Neuronal stem cell (in vitro differentiated cells): Measurements from ENCODE around the gene PLCD4.

Experiments
- DNase-seq: peaks from one replicate; pipeline ENCODE4 v3.0.0-alpha.2; 2013; ENCODE audit warnings: low spot score
- H2AFZ ChIP-seq: one replicate; pipeline ENCODE4 v1.6.1; 2013; ENCODE audit warnings: mild to moderate bottlenecking, low read length, inconsistent platforms
- H2AK5ac ChIP-seq: 2 replicates; pipeline ENCODE4 v1.6.1; 2013; ENCODE audit warnings: low read depth, mild to moderate bottlenecking, inconsistent platforms, low read length, moderate library complexity, mixed read lengths
- H2BK120ac ChIP-seq: 2 replicates; pipeline ENCODE4 v1.6.1; 2013; ENCODE audit warnings: low read depth, mild to moderate bottlenecking, inconsistent platforms, low read length, moderate library complexity, mixed read lengths
- H2BK12ac ChIP-seq: one replicate; pipeline ENCODE4 v1.6.1; 2013; ENCODE audit warnings: low read length, inconsistent platforms
- H2BK15ac ChIP-seq: 2 replicates; pipeline ENCODE4 v1.6.1; 2013; ENCODE audit warnings: mild to moderate bottlenecking, low read length, inconsistent platforms, mixed read lengths
- H2BK5ac ChIP-seq: one replicate; pipeline ENCODE4 v1.6.1; 2013; ENCODE audit warnings: inconsistent platforms, mild to moderate bottlenecking, low read length, moderate library complexity
- H3K14ac ChIP-seq: one replicate; pipeline ENCODE4 v1.6.1; 2013; ENCODE audit warnings: low read length, inconsistent platforms
- H3K18ac ChIP-seq: 2 replicates; pipeline ENCODE4 v1.6.1; 2013; ENCODE audit warnings: low read length, inconsistent platforms
- H3K23ac ChIP-seq: 2 replicates; pipeline ENCODE4 v1.6.1; 2013; ENCODE audit warnings: low read depth, mild to moderate bottlenecking, mixed read lengths, low read length, inconsistent platforms; ENCODE audit not compliant: poor library complexity
- H3K27ac ChIP-seq: replicated peaks from 3 replicates; pipeline ENCODE4 v1.5.1; 2013; ENCODE audit warnings: low read length, inconsistent platforms
- H3K27me3 ChIP-seq, 3 experiments: 2 replicates each; pipeline ENCODE4 v1.6.1; 2013; ENCODE audit warnings: low read length in 3 of 3, mild to moderate bottlenecking in 2 of 3, inconsistent platforms in 1 of 3, low read depth in 1 of 3, mixed read lengths in 1 of 3, moderate library complexity in 1 of 3; ENCODE audit not compliant: control insufficient read depth in 3 of 3, insufficient read depth in 3 of 3
- H3K36me3 ChIP-seq, 2 donors: replicated peaks in 1 of 2; 2 replicates each; pipeline ENCODE4 v1.6.1; 2013; ENCODE audit warnings: low read length in 2 of 2; ENCODE audit not compliant: control insufficient read depth in 2 of 2, insufficient read depth in 2 of 2
- H3K4ac ChIP-seq: 2 replicates; pipeline ENCODE4 v1.6.1; 2013; ENCODE audit warnings: inconsistent platforms, mild to moderate bottlenecking, low read length, moderate library complexity
- H3K4me1 ChIP-seq, 2 donors: 1 replicate in 1 of 2; 2 replicates in 1 of 2; pipeline ENCODE4 v1.6.1; 2013; ENCODE audit warnings: low read length in 2 of 2, low read depth in 1 of 2; ENCODE audit not compliant: control insufficient read depth in 2 of 2, insufficient read depth in 1 of 2
- H3K4me2 ChIP-seq: one replicate; pipeline ENCODE4 v1.6.1; 2013; ENCODE audit warnings: mild to moderate bottlenecking, low read length, inconsistent platforms; ENCODE audit not compliant: insufficient read depth, poor library complexity, severe bottlenecking
- H3K4me3 ChIP-seq, 2 donors: 2 replicates each; pipeline ENCODE4 v1.5.1; 2013; ENCODE audit warnings: low read length in 2 of 2, mild to moderate bottlenecking in 2 of 2, inconsistent platforms in 1 of 2, moderate library complexity in 1 of 2
- H3K79me1 ChIP-seq: one replicate; pipeline ENCODE4 v1.6.1; 2013; ENCODE audit warnings: low read depth, mild to moderate bottlenecking, inconsistent platforms, low read length, moderate library complexity
- H3K9ac ChIP-seq: one replicate; pipeline ENCODE4 v1.6.1; 2013; ENCODE audit warnings: mild to moderate bottlenecking, low read depth, low read length, inconsistent platforms; ENCODE audit not compliant: poor library complexity
- H3K9me3 ChIP-seq, 2 donors: replicated peaks in 1 of 2; 2 replicates each; pipeline versions ENCODE3 to v1.6.1; 2013; ENCODE audit warnings: low read length in 2 of 2, mild to moderate bottlenecking in 2 of 2, inconsistent platforms in 1 of 2, low read depth in 1 of 2, mixed read lengths in 1 of 2, moderate library complexity in 1 of 2; ENCODE audit not compliant: control insufficient read depth in 2 of 2, insufficient read depth in 1 of 2
- H4K8ac ChIP-seq: one replicate; pipeline ENCODE4 v1.6.1; 2013; ENCODE audit warnings: low read depth, mild to moderate bottlenecking, inconsistent platforms, low read length, moderate library complexity
- H4K91ac ChIP-seq: one replicate; pipeline ENCODE4 v1.6.1; 2013; ENCODE audit warnings: low read length, low read depth, mild to moderate bottlenecking, inconsistent platforms; ENCODE audit not compliant: poor library complexity
- WGBS, 2 donors: extraction: QIAGEN DNeasy Blood & Tissue Kit; methylation state at CpG; one replicate each; pipeline ENCODE4 v1.1.7; 2013; ENCODE audit warnings: missing lambda C conversion rate in 2 of 2, mixed read lengths in 1 of 2; ENCODE audit not compliant: insufficient read length in 2 of 2, insufficient replicate concordance in 1 of 2; ENCODE audit errors: extremely low coverage in 2 of 2; 5-methylcytosine and 5-hydroxymethylcytosine counted together

The PLCD4 gene

GRCh38 chr2:218631837-218632236 lies 24.1 kb downstream of the PLCD4 start:
- Histone ChIP-seq H3K27ac (no peak overlapping the region), H3K9ac (no peak overlapping the region), H3K27me3 (no peaks in the 10 kb centered on the region), H4K91ac (no peak overlapping the region), H2AFZ (no peak overlapping the region), H3K23ac (no peak overlapping the region), H3K36me3 (peaks cover 21 to 40% of the 10 kb centered on the region in 2 donors), H3K4ac (no peak overlapping the region), H3K79me1 (no peaks in the 10 kb centered on the region), H3K4me2 (no peak overlapping the region), H3K9me3 (no peaks in the 10 kb centered on the region), H4K8ac (no peak overlapping the region), H3K4me1 (no peaks in the 10 kb centered on the region), H2BK120ac (no peak overlapping the region), H3K14ac (no peak overlapping the region), H3K18ac (no peak overlapping the region), H2BK5ac (no peak overlapping the region), H2AK5ac (no peak overlapping the region), H2BK12ac (no peak overlapping the region), H2BK15ac (no peak overlapping the region), H3K4me3 (no peak overlapping the region)
- WGBS, 2 donors, result no CpG with 5 or more reads among the region's 4 CpGs
- DNase-seq, result no peak

- Histone ChIP-seq H4K91ac (no peak overlapping the region), H3K4ac (no peak overlapping the region), H3K4me2 (no peak overlapping the region), H3K36me3 (peaks cover 44 to 77% of the 10 kb centered on the region in 2 donors), H2BK5ac (no peak overlapping the region), H3K27me3 (no peaks in the 10 kb centered on the region), H3K9me3 (no peaks in the 10 kb centered on the region), H2BK120ac (no peak overlapping the region), H3K9ac (no peak overlapping the region), H2AK5ac (no peak overlapping the region), H3K23ac (no peak overlapping the region), H3K18ac (no peak overlapping the region), H3K4me1 (no peaks in the 10 kb centered on the region), H4K8ac (no peak overlapping the region), H2BK12ac (no peak overlapping the region), H3K4me3 (no peak overlapping the region), H2BK15ac (no peak overlapping the region), H3K79me1 (peaks cover 2% of the 10 kb centered on the region), H2AFZ (no peak overlapping the region), H3K14ac (no peak overlapping the region), H3K27ac (no peak overlapping the region)
- DNase-seq, result no peak
- no CpG with 5 or more reads among the region's 5 CpGs for WGBS, 2 donors
Observed at GRCh38 chr2:218635719-218636118, 28.0 kb downstream of the PLCD4 start.

- H3K36me3 ChIP-seq, result peaks cover 62 to 94% of the 10 kb centered on the region in 2 donors
- no peaks in the 10 kb centered on the region for H3K27me3 ChIP-seq
- no peak overlapping the region for H4K8ac ChIP-seq
- H3K79me1 ChIP-seq, result peaks cover 2% of the 10 kb centered on the region
- no peak overlapping the region for H2BK15ac ChIP-seq
- H3K4me1 ChIP-seq, result no peaks in the 10 kb centered on the region
- H2AFZ ChIP-seq, result no peak overlapping the region
- no peak overlapping the region for H3K4ac ChIP-seq
- H3K4me3 ChIP-seq, result peak overlapping the region in 1 of 2 donors; percentile 43
- H3K27ac ChIP-seq, result no peak overlapping the region
- peak overlapping the region; percentile 75 for H3K14ac ChIP-seq
- no peak overlapping the region for H2BK5ac ChIP-seq
- H4K91ac ChIP-seq, result no peak overlapping the region
- no peak overlapping the region for H2BK12ac ChIP-seq
- no peak overlapping the region for H3K9ac ChIP-seq
- no peak for DNase-seq
- H2AK5ac ChIP-seq, result no peak overlapping the region
- no peak overlapping the region for H3K18ac ChIP-seq
- H3K4me2 ChIP-seq, result no peak overlapping the region
- no peaks in the 10 kb centered on the region for H3K9me3 ChIP-seq
- no CpG with 5 or more reads among the region's 18 CpGs for WGBS, 2 donors
- no peak overlapping the region for H2BK120ac ChIP-seq
- H3K23ac ChIP-seq, result peak overlapping the region; percentile 11
Observed at GRCh38 chr2:218638372-218638771, 30.7 kb downstream of the PLCD4 start.

DNA sequence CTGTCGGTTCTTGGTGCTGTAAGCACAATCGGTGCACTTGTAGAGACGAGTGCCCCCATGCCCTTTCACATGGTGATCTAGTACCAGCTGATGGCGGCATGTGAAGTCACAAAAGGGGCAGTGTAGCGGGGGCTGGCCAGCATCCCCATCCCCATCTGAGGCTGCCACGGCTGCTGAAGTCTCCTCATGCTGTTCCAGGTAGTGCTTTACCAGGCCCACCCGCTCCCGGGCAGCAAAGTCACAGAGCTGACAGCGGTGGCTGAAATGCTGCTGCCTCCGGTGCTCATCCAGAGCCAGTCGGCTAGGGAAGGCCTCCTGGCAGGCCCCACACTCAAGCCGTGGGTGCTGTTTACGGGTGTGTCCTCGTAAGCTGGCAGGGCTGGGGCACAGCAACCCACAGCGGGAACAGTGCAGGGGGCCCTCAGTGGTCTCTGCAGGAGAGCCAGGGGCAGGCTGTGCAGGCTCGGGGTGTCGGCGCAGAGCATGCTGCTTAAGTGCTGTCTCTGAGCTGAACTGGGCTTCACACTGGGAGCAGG lies 34.5 kb downstream of the PLCD4 start:
- H3K9ac ChIP-seq, result no peak overlapping the region
- no peak overlapping the region for H3K4me2 ChIP-seq
- no peak overlapping the region for H2BK12ac ChIP-seq
- H2BK120ac ChIP-seq, result no peak overlapping the region
- no peak overlapping the region for H3K23ac ChIP-seq
- H3K18ac ChIP-seq, result no peak overlapping the region
- no peak overlapping the region for H2BK5ac ChIP-seq
- no peaks in the 10 kb centered on the region for H3K27me3 ChIP-seq
- H4K91ac ChIP-seq, result no peak overlapping the region
- H3K36me3 ChIP-seq, result peaks cover 65 to 94% of the 10 kb centered on the region in 2 donors
- WGBS, 2 donors, result no CpG with 5 or more reads among the region's 18 CpGs
- no peak overlapping the region for H3K4ac ChIP-seq
- no peaks in the 10 kb centered on the region for H3K4me1 ChIP-seq
- H3K4me3 ChIP-seq, result no peak overlapping the region
- peaks cover 5% of the 10 kb centered on the region for H3K79me1 ChIP-seq
- no peak overlapping the region for H2BK15ac ChIP-seq
- no peak for DNase-seq
- no peaks in the 10 kb centered on the region for H3K9me3 ChIP-seq
- H2AK5ac ChIP-seq, result no peak overlapping the region
- H3K14ac ChIP-seq, result peak overlapping the region; percentile 17
- H4K8ac ChIP-seq, result no peak overlapping the region
- H3K27ac ChIP-seq, result no peak overlapping the region
- H2AFZ ChIP-seq, result no peak overlapping the region
